ENCODE results near the gene ZNF77. TPM values are rescaled to one million over a fixed set of nuclear protein-coding genes. Genes with fewer than 3 reads are reported as not detected.

ZNF77 gene
- polyA plus RNA-seq, 1 experiment, result 3.6 TPM

GRCh38 chr19:2974342-2975041 is 29.7 kb upstream of the ZNF77 start:
- Histone ChIP-seq H3K27me3 (ENCODE audit: control insufficient read depth, insufficient read depth, low read length) (no peaks in the 10 kb centered on the region), H3K4me3 (ENCODE audit: low read depth, low read length) (no peak overlapping the region), H3K9me3 (ENCODE audit: control insufficient read depth, insufficient read depth, low read length) (no peaks in the 10 kb centered on the region), H3K27ac (ENCODE audit: low read depth, low read length) (no peak overlapping the region)
- no peak for DNase-seq (ENCODE audit: low read depth, low spot score)
- ChIA-PET CTCF (interaction anchor here (0.9 to 1.2 kb wide), 2 partner anchors 24 to 129 kb away, joined by 3 to 4 read pairs; no protein-coding TSS in a partner anchor), POLR2A (no interaction called here)
- TF ChIP-seq, protein P1, sequence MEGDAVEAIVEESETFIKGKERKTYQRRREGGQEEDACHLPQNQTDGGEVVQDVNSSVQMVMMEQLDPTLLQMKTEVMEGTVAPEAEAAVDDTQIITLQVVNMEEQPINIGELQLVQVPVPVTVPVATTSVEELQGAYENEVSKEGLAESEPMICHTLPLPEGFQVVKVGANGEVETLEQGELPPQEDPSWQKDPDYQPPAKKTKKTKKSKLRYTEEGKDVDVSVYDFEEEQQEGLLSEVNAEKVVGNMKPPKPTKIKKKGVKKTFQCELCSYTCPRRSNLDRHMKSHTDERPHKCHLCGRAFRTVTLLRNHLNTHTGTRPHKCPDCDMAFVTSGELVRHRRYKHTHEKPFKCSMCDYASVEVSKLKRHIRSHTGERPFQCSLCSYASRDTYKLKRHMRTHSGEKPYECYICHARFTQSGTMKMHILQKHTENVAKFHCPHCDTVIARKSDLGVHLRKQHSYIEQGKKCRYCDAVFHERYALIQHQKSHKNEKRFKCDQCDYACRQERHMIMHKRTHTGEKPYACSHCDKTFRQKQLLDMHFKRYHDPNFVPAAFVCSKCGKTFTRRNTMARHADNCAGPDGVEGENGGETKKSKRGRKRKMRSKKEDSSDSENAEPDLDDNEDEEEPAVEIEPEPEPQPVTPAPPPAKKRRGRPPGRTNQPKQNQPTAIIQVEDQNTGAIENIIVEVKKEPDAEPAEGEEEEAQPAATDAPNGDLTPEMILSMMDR (IDR thresholded peaks at IDR 0.05; ENCODE audit: low read depth, low read length), result no peak

DNA sequence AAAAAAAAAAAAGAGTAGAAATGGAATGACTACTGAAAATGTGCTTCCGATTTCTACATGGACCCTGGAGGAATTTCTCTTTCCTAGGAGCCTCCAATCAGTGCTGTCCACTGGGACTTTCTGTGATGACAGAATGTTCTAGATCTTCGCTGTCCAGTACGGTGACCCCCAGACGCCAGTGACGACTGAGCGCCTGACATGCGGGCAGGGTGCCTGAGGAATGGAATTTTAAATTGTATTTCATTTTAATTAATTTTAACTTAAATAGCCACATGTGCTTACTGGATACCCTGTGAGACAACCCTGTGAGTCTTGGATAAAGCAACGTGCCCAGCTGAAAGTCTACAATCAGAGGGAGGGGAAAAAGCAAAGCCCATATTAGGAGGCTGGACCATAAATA is 28.5 kb upstream of the ZNF77 start:
- ChIA-PET CTCF (no interaction called here), POLR2A (no interaction called here)
- DNase-seq (ENCODE audit: low read depth, low spot score), result no peak
- TF ChIP-seq, protein P1 (IDR thresholded peaks at IDR 0.05; ENCODE audit: low read depth, low read length), result no peak
- Histone ChIP-seq H3K27me3 (ENCODE audit: control insufficient read depth, insufficient read depth, low read length) (no peaks in the 10 kb centered on the region), H3K9me3 (ENCODE audit: control insufficient read depth, insufficient read depth, low read length) (no peaks in the 10 kb centered on the region), H3K27ac (ENCODE audit: low read depth, low read length) (no peak overlapping the region), H3K4me3 (ENCODE audit: low read depth, low read length) (no peak overlapping the region)

GRCh38 chr19:2970201-2970835 is 25.5 kb upstream of the ZNF77 start:
- Histone ChIP-seq H3K4me3 (ENCODE audit: low read depth, low read length) (no peak overlapping the region), H3K27ac (ENCODE audit: low read depth, low read length) (no peak overlapping the region), H3K27me3 (ENCODE audit: control insufficient read depth, insufficient read depth, low read length) (no peaks in the 10 kb centered on the region), H3K9me3 (ENCODE audit: control insufficient read depth, insufficient read depth, low read length) (no peaks in the 10 kb centered on the region; the same call in 1 of the 2 replicates)
- DNase-seq (ENCODE audit: low read depth, low spot score), result no peak
- CTCF ChIA-PET, result interaction anchor here (0.5 to 1.1 kb wide), 3 partner anchors 19 to 138 kb away, joined by 3 to 13 read pairs (median 6); no protein-coding TSS in a partner anchor
- TF ChIP-seq, protein P1 (IDR thresholded peaks at IDR 0.05; ENCODE audit: low read depth, low read length), result no peak
- POLR2A ChIA-PET, result interaction anchor here (0.5 to 0.7 kb wide), 3 partner anchors 82 to 322 kb away, joined by 3 to 5 read pairs (median 3); no protein-coding TSS in a partner anchor

DNA sequence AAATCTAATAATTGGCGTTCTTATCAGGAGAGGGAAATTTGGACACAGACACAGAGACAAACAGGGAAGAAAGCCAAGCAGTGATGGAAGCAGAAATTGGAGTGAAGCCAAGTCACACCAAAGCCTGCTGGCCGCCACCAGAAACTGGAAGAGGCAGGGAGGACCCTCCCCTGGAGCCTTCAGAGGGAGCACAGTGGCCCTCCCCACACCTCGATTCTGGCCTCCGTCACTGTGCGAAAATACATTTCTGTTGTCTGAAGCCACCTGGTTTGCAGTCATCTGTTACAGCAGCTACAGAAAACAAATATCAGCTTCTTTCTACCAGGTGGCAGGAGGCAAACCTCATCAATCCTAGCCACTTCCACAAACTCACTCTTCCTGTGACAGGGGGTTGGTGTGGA is 24.3 kb upstream of the ZNF77 start:
- Histone ChIP-seq H3K27me3 (ENCODE audit: control insufficient read depth, insufficient read depth, low read length) (no peaks in the 10 kb centered on the region), H3K4me3 (ENCODE audit: low read depth, low read length) (no peak overlapping the region), H3K9me3 (ENCODE audit: control insufficient read depth, insufficient read depth, low read length) (peaks cover 4% of the 10 kb centered on the region; the same call in 1 of the 2 replicates), H3K27ac (ENCODE audit: low read depth, low read length) (no peak overlapping the region)
- POLR2A ChIA-PET, result interaction anchor here (1.6 kb wide), 1 partner anchor 67 kb away, joined by 4 read pairs; no protein-coding TSS in a partner anchor
- CTCF ChIA-PET, result interaction anchor here (1.2 kb wide), 1 partner anchor 195 kb away, joined by 3 read pairs; no protein-coding TSS in a partner anchor
- TF ChIP-seq, protein P1 (IDR thresholded peaks at IDR 0.05; ENCODE audit: low read depth, low read length), result no peak
- DNase-seq (ENCODE audit: low read depth, low spot score), result no peak

- Histone ChIP-seq H3K4me3 (ENCODE audit: low read depth, low read length) (no peak overlapping the region), H3K9me3 (ENCODE audit: control insufficient read depth, insufficient read depth, low read length) (peaks cover 4% of the 10 kb centered on the region; the same call in 1 of the 2 replicates), H3K27ac (ENCODE audit: low read depth, low read length) (no peak overlapping the region), H3K27me3 (ENCODE audit: control insufficient read depth, insufficient read depth, low read length) (no peaks in the 10 kb centered on the region)
- no peak for DNase-seq (ENCODE audit: low read depth, low spot score)
- TF ChIP-seq, protein P1 (IDR thresholded peaks at IDR 0.05; ENCODE audit: low read depth, low read length), result no peak
- ChIA-PET POLR2A (interaction anchor here (1.6 kb wide), 1 partner anchor 68 kb away, joined by 4 read pairs; no protein-coding TSS in a partner anchor), CTCF (interaction anchor here (1.0 to 1.3 kb wide), 4 partner anchors 8 to 141 kb away, joined by 4 to 5 read pairs (median 4); no protein-coding TSS in a partner anchor)
Observed at GRCh38 chr19:2967972-2968371, 23.2 kb upstream of the ZNF77 start.

Data from AG04450 (cell line).